ENCODE measurements around the gene AP2A2. TPM values are rescaled to one million over a fixed set of nuclear protein-coding genes. Genes with fewer than 3 reads are reported as not detected.

The AP2A2 gene
- polyA plus RNA-seq, 3 donors = 5.7 to 61.0 (median 8.2) TPM

GRCh38 chr11:937841-938261 lies 12.2 kb downstream of the AP2A2 start:
- no peak overlapping the region for H2AFZ ChIP-seq (ENCODE audit: insufficient read depth, low read depth, low read length, poor library complexity, severe bottlenecking)
- TF ChIP-seq CTCF (IDR thresholded peaks at IDR 0.05) = no peak
- intact Hi-C loops (cut with micrococcal nuclease) = no loop called here

GRCh38 chr11:940496-941135 lies 14.9 kb downstream of the AP2A2 start:
- H3K9me3 ChIP-seq (replicated peaks in 1 of 2; ENCODE audit: control insufficient read depth in 1 of 2, insufficient read depth in 1 of 2, low read length in 2 of 2) = no peaks in the 10 kb centered on the region
- Mint-ChIP-seq H3K4me1 (peaks cover 33% of the 10 kb centered on the region), H3K36me3 (peaks cover 27 to 50% of the 10 kb centered on the region in 2 donors), H3K4me3 (no peak overlapping the region), H3K27me3 (ENCODE audit: low read depth in 3 of 3) (no peaks in the 10 kb centered on the region), H3K9me3 (no peaks in the 10 kb centered on the region), H3K27ac (peak overlapping the region in 2 of 7 donors; percentile 3 to 6)
- no peak for DNase-seq
- 76% methylated on average over 9 of the region's 11 CpGs for WGBS (ENCODE audit: insufficient coverage)
- H2AFZ ChIP-seq (ENCODE audit: insufficient read depth, low read depth, low read length, poor library complexity, severe bottlenecking) = no peak overlapping the region
- peaks cover 54% of the 10 kb centered on the region for H3K79me2 ChIP-seq (ENCODE audit: insufficient read depth, low read length)
- H3K36me3 ChIP-seq (replicated peaks in 1 of 2; ENCODE audit: control insufficient read depth in 1 of 2, insufficient read depth in 2 of 2, low read length in 2 of 2) = peaks cover 7 to 28% of the 10 kb centered on the region in 2 donors
- H4K20me1 ChIP-seq (ENCODE audit: insufficient read depth, low read length) = peaks cover 94% of the 10 kb centered on the region
- no peak overlapping the region for H3K4me2 ChIP-seq (replicated peaks; ENCODE audit: extremely low read depth, low read length, poor library complexity, severe bottlenecking)
- peaks cover 0 to 7% of the 10 kb centered on the region in 2 donors for H3K4me1 ChIP-seq (ENCODE audit: control insufficient read depth in 1 of 2, insufficient read depth in 2 of 2, low read length in 2 of 2)
- intact Hi-C loops (cut with micrococcal nuclease) = no loop called here
- no peak overlapping the region for H3K9ac ChIP-seq (ENCODE audit: insufficient read depth, low read length, poor library complexity, severe bottlenecking)
- no peak overlapping the region for H3K4me3 ChIP-seq (replicated peaks in 1 of 3; ENCODE audit: low read depth in 2 of 3, low read length in 3 of 3)
- no peak for TF ChIP-seq CTCF (IDR thresholded peaks at IDR 0.05)
- no peak overlapping the region for H3K27ac ChIP-seq (ENCODE audit: low read depth in 1 of 2, low read length in 2 of 2)
- H3K27me3 ChIP-seq (ENCODE audit: control insufficient read depth in 2 of 2, insufficient read depth in 2 of 2, low read length in 2 of 2) = no peaks in the 10 kb centered on the region

More at GRCh38 chr11:937841-938261, 12.2 kb downstream of the AP2A2 start:
- H3K9me3 ChIP-seq (replicated peaks in 1 of 2; ENCODE audit: control insufficient read depth in 1 of 2, insufficient read depth in 1 of 2, low read length in 2 of 2) = no peaks in the 10 kb centered on the region
- H3K79me2 ChIP-seq (ENCODE audit: insufficient read depth, low read length) = peaks cover 81% of the 10 kb centered on the region
- H3K27me3 Mint-ChIP-seq (ENCODE audit: low read depth in 3 of 3) = no peaks in the 10 kb centered on the region
- peaks cover 98% of the 10 kb centered on the region for H4K20me1 ChIP-seq (ENCODE audit: insufficient read depth, low read length)
- H3K4me3 ChIP-seq (replicated peaks in 1 of 3; ENCODE audit: low read depth in 2 of 3, low read length in 3 of 3) = no peak overlapping the region
- H3K27ac ChIP-seq (ENCODE audit: low read depth in 1 of 2, low read length in 2 of 2) = no peak overlapping the region
- no peak for DNase-seq
- peaks cover 0 to 4% of the 10 kb centered on the region in 2 donors for H3K36me3 ChIP-seq (replicated peaks in 1 of 2; ENCODE audit: control insufficient read depth in 1 of 2, insufficient read depth in 2 of 2, low read length in 2 of 2)
- H3K9me3 Mint-ChIP-seq = peaks cover 0 to under 1% (median 0%) of the 10 kb centered on the region in 7 donors
- H3K36me3 Mint-ChIP-seq = peaks cover 6 to 39% of the 10 kb centered on the region in 2 donors
- H3K4me1 Mint-ChIP-seq = peaks cover 47% of the 10 kb centered on the region
- peak overlapping the region in 1 of 7 donors; percentile 52 for H3K27ac Mint-ChIP-seq
- no peak overlapping the region for H3K4me2 ChIP-seq (replicated peaks; ENCODE audit: extremely low read depth, low read length, poor library complexity, severe bottlenecking)
- no peak overlapping the region for H3K9ac ChIP-seq (ENCODE audit: insufficient read depth, low read length, poor library complexity, severe bottlenecking)
- WGBS (ENCODE audit: insufficient coverage) = 55% methylated on average over 4 of the region's 10 CpGs
- no peak overlapping the region for H3K4me3 Mint-ChIP-seq
- H3K4me1 ChIP-seq (ENCODE audit: control insufficient read depth in 1 of 2, insufficient read depth in 2 of 2, low read length in 2 of 2) = peaks cover 6 to 19% of the 10 kb centered on the region in 2 donors
- no peaks in the 10 kb centered on the region for H3K27me3 ChIP-seq (ENCODE audit: control insufficient read depth in 2 of 2, insufficient read depth in 2 of 2, low read length in 2 of 2)

Data from CD14-positive monocyte (primary cell).